ENCODE data around the gene ANKIB1.
"Not testable (repeated sequence)": the region's sequence is repeated elsewhere in the genome, so short reads cannot be mapped to it uniquely, and the experiment has no call there.

The ANKIB1 gene

GRCh38 chr7:92254800-92255199 is 9.0 kb downstream of the ANKIB1 start:
- 100% methylated on average over 1 of the region's 1 CpG for WGBS
- not testable (repeated sequence) for H4K91ac ChIP-seq (ENCODE audit: low read length); H2AFZ ChIP-seq (ENCODE audit: low read depth, low read length)

GRCh38 chr7:92255308-92255707 is 9.5 kb downstream of the ANKIB1 start:
- peak; percentile 71 for DNase-seq
- H3K4me1 ChIP-seq (ENCODE audit: control insufficient read depth, insufficient read depth, low read depth, low read length): peaks cover 1% of the 10 kb centered on the region
- no peak overlapping the region for H4K8ac ChIP-seq (ENCODE audit: low read length)
- H2BK5ac ChIP-seq (ENCODE audit: low read depth, low read length, poor library complexity, severe bottlenecking): no peak overlapping the region
- H2BK12ac ChIP-seq (ENCODE audit: low read length in 2 of 2): no peak overlapping the region
- H2BK120ac ChIP-seq (ENCODE audit: low read depth, low read length): no peak overlapping the region
- WGBS: 28% methylated on average over 2 of the region's 4 CpGs
- peak overlapping the region in 1 of 2 experiments; percentile 67 for H3K4me3 ChIP-seq (ENCODE audit: insufficient read depth in 1 of 2, low read depth in 1 of 2, low read length in 2 of 2)
- no peaks in the 10 kb centered on the region for H3K27me3 ChIP-seq (ENCODE audit: control insufficient read depth in 1 of 2, insufficient read depth in 1 of 2, low read length in 2 of 2)
- H3K23ac ChIP-seq (ENCODE audit: low read length in 2 of 2): no peak overlapping the region
- no peak overlapping the region for H3K14ac ChIP-seq (ENCODE audit: low read length in 2 of 2)
- H2AFZ ChIP-seq (ENCODE audit: low read depth, low read length): no peak overlapping the region
- H4K91ac ChIP-seq (ENCODE audit: low read length): no peak overlapping the region
- peaks cover 3 to 15% of the 10 kb centered on the region in 2 experiments for H3K36me3 ChIP-seq (ENCODE audit: control insufficient read depth in 1 of 2, insufficient read depth in 2 of 2, low read depth in 1 of 2, low read length in 2 of 2)
- H3K4me2 ChIP-seq (ENCODE audit: low read length, poor library complexity, severe bottlenecking): no peak overlapping the region
- no peaks in the 10 kb centered on the region for H3K9me3 ChIP-seq (ENCODE audit: control insufficient read depth, low read length)
- H2BK15ac ChIP-seq (ENCODE audit: low read depth, poor library complexity, severe bottlenecking): no peak overlapping the region
- H2AK5ac ChIP-seq (ENCODE audit: low read length, severe bottlenecking): no peak overlapping the region
- H3K79me1 ChIP-seq (replicated peaks; ENCODE audit: low read length, poor library complexity, severe bottlenecking): peaks cover 15% of the 10 kb centered on the region
- peak overlapping the region; percentile 79 for H3K9ac ChIP-seq (ENCODE audit: low read length)
- H3K4ac ChIP-seq (ENCODE audit: low read depth in 1 of 2, low read length in 2 of 2): no peak overlapping the region
- no peak overlapping the region for H3K18ac ChIP-seq (ENCODE audit: low read depth in 1 of 2, low read length in 2 of 2)
- peak overlapping the region; percentile 45 for H3K27ac ChIP-seq (ENCODE audit: low read length, poor library complexity, severe bottlenecking)

More at GRCh38 chr7:92254800-92255199, 9.0 kb downstream of the ANKIB1 start:
- H3K4me1 ChIP-seq (ENCODE audit: control insufficient read depth, insufficient read depth, low read depth, low read length); H2BK5ac ChIP-seq (ENCODE audit: low read depth, low read length, poor library complexity, severe bottlenecking); H3K27me3 ChIP-seq (ENCODE audit: control insufficient read depth in 1 of 2, insufficient read depth in 1 of 2, low read length in 2 of 2); DNase-seq; H3K9me3 ChIP-seq (ENCODE audit: control insufficient read depth, low read length); H4K8ac ChIP-seq (ENCODE audit: low read length); H3K23ac ChIP-seq (ENCODE audit: low read length in 2 of 2); H2BK12ac ChIP-seq (ENCODE audit: low read length in 2 of 2); H3K14ac ChIP-seq (ENCODE audit: low read length in 2 of 2); H3K27ac ChIP-seq (ENCODE audit: low read length, poor library complexity, severe bottlenecking); H2BK15ac ChIP-seq (ENCODE audit: low read depth, poor library complexity, severe bottlenecking); H2BK120ac ChIP-seq (ENCODE audit: low read depth, low read length); H3K4me2 ChIP-seq (ENCODE audit: low read length, poor library complexity, severe bottlenecking); H3K18ac ChIP-seq (ENCODE audit: low read depth in 1 of 2, low read length in 2 of 2); H3K4ac ChIP-seq (ENCODE audit: low read depth in 1 of 2, low read length in 2 of 2); H2AK5ac ChIP-seq (ENCODE audit: low read length, severe bottlenecking): not testable (repeated sequence)
- Histone ChIP-seq H3K4me3 (ENCODE audit: insufficient read depth in 1 of 2, low read depth in 1 of 2, low read length in 2 of 2) (peak overlapping the region in 1 of 2 experiments; percentile 67), H3K79me1 (replicated peaks; ENCODE audit: low read length, poor library complexity, severe bottlenecking) (peaks cover 15% of the 10 kb centered on the region), H3K36me3 (ENCODE audit: control insufficient read depth in 1 of 2, insufficient read depth in 2 of 2, low read depth in 1 of 2, low read length in 2 of 2) (peaks cover 3 to 10% of the 10 kb centered on the region in 2 experiments), H3K9ac (ENCODE audit: low read length) (peak overlapping the region; percentile 79)

GRCh38 chr7:92259062-92259461 is 13.3 kb downstream of the ANKIB1 start:
- Histone ChIP-seq H2BK5ac (ENCODE audit: low read depth, low read length, poor library complexity, severe bottlenecking) (no peak overlapping the region), H3K4me2 (ENCODE audit: low read length, poor library complexity, severe bottlenecking) (no peak overlapping the region), H2BK120ac (ENCODE audit: low read depth, low read length) (no peak overlapping the region), H3K4me3 (ENCODE audit: insufficient read depth in 1 of 2, low read depth in 1 of 2, low read length in 2 of 2) (no peak overlapping the region), H3K27ac (ENCODE audit: low read length, poor library complexity, severe bottlenecking) (no peak overlapping the region), H3K9me3 (ENCODE audit: control insufficient read depth, low read length) (no peaks in the 10 kb centered on the region), H3K9ac (ENCODE audit: low read length) (no peak overlapping the region), H3K27me3 (ENCODE audit: control insufficient read depth in 1 of 2, insufficient read depth in 1 of 2, low read length in 2 of 2) (no peaks in the 10 kb centered on the region), H3K4me1 (ENCODE audit: control insufficient read depth, insufficient read depth, low read depth, low read length) (peaks cover 3% of the 10 kb centered on the region), H2AFZ (ENCODE audit: low read depth, low read length) (no peak overlapping the region), H2AK5ac (ENCODE audit: low read length, severe bottlenecking) (no peak overlapping the region), H4K91ac (ENCODE audit: low read length) (no peak overlapping the region), H3K4ac (ENCODE audit: low read depth in 1 of 2, low read length in 2 of 2) (no peak overlapping the region), H3K18ac (ENCODE audit: low read depth in 1 of 2, low read length in 2 of 2) (no peak overlapping the region), H2BK12ac (ENCODE audit: low read length in 2 of 2) (no peak overlapping the region), H2BK15ac (ENCODE audit: low read depth, poor library complexity, severe bottlenecking) (no peak overlapping the region), H3K14ac (ENCODE audit: low read length in 2 of 2) (no peak overlapping the region), H4K8ac (ENCODE audit: low read length) (no peak overlapping the region), H3K23ac (ENCODE audit: low read length in 2 of 2) (no peak overlapping the region), H3K36me3 (ENCODE audit: control insufficient read depth in 1 of 2, insufficient read depth in 2 of 2, low read depth in 1 of 2, low read length in 2 of 2) (peaks cover 0 to 8% of the 10 kb centered on the region in 2 experiments), H3K79me1 (replicated peaks; ENCODE audit: low read length, poor library complexity, severe bottlenecking) (peaks cover 8% of the 10 kb centered on the region)
- WGBS: 96% methylated on average over 2 of the region's 4 CpGs
- no peak for DNase-seq

GRCh38 chr7:92259610-92260247 is 14.0 kb downstream of the ANKIB1 start:
- no peak overlapping the region for H2BK12ac ChIP-seq (ENCODE audit: low read length in 2 of 2)
- no peak overlapping the region for H2BK5ac ChIP-seq (ENCODE audit: low read depth, low read length, poor library complexity, severe bottlenecking)
- no peak overlapping the region for H4K8ac ChIP-seq (ENCODE audit: low read length)
- peaks cover 3% of the 10 kb centered on the region for H3K4me1 ChIP-seq (ENCODE audit: control insufficient read depth, insufficient read depth, low read depth, low read length)
- H3K23ac ChIP-seq (ENCODE audit: low read length in 2 of 2): no peak overlapping the region
- H3K4me2 ChIP-seq (ENCODE audit: low read length, poor library complexity, severe bottlenecking): no peak overlapping the region
- WGBS: 98% methylated on average over 2 of the region's 2 CpGs
- no peaks in the 10 kb centered on the region for H3K9me3 ChIP-seq (ENCODE audit: control insufficient read depth, low read length)
- H3K18ac ChIP-seq (ENCODE audit: low read depth in 1 of 2, low read length in 2 of 2): no peak overlapping the region
- no peak overlapping the region for H2AFZ ChIP-seq (ENCODE audit: low read depth, low read length)
- H3K27ac ChIP-seq (ENCODE audit: low read length, poor library complexity, severe bottlenecking): no peak overlapping the region
- H3K4ac ChIP-seq (ENCODE audit: low read depth in 1 of 2, low read length in 2 of 2): no peak overlapping the region
- no peak overlapping the region for H2BK120ac ChIP-seq (ENCODE audit: low read depth, low read length)
- H3K36me3 ChIP-seq (ENCODE audit: control insufficient read depth in 1 of 2, insufficient read depth in 2 of 2, low read depth in 1 of 2, low read length in 2 of 2): peaks cover 0 to 8% of the 10 kb centered on the region in 2 experiments
- no peak overlapping the region for H2BK15ac ChIP-seq (ENCODE audit: low read depth, poor library complexity, severe bottlenecking)
- no peak overlapping the region for H3K4me3 ChIP-seq (ENCODE audit: insufficient read depth in 1 of 2, low read depth in 1 of 2, low read length in 2 of 2)
- peaks cover 9% of the 10 kb centered on the region for H3K79me1 ChIP-seq (replicated peaks; ENCODE audit: low read length, poor library complexity, severe bottlenecking)
- H3K9ac ChIP-seq (ENCODE audit: low read length): no peak overlapping the region
- H4K91ac ChIP-seq (ENCODE audit: low read length): no peak overlapping the region
- DNase-seq: no peak
- no peak overlapping the region for H2AK5ac ChIP-seq (ENCODE audit: low read length, severe bottlenecking)
- H3K14ac ChIP-seq (ENCODE audit: low read length in 2 of 2): no peak overlapping the region
- H3K27me3 ChIP-seq (ENCODE audit: control insufficient read depth in 1 of 2, insufficient read depth in 1 of 2, low read length in 2 of 2): no peaks in the 10 kb centered on the region
